Activated naive CD8-positive, alpha-beta T cell treated with anti-CD3 and anti-CD28 coated beads, Interleukin-2, amount 50 U/mL, for 16 hours (primary cell): ENCODE data around the gene ABHD17B.
A peak's percentile ranks its signal among the peaks of the same experiment; 100 is the strongest.
"Not testable (repeated sequence)": the region's sequence is repeated elsewhere in the genome, so short reads cannot be mapped to it uniquely, and the experiment has no call there.

Experiments used
- DNase-seq: peaks from one replicate; pipeline ENCODE4 v3.0.0-alpha.2; 2020; ENCODE audit warnings: low read depth, low spot score

Gene ABHD17B

GRCh38 chr9:71911061-71911907, at the start of gene ABHD17B, which contains the start of gene C9orf85:
Gene ABHD17B, minus strand, starts transcription at chr9:71911193. Its CDS starts 36,113 bp downstream, at chr9:71875080.
Gene C9orf85, plus strand, starts transcription at chr9:71911639. Its CDS starts 96 bp downstream, at chr9:71911735.
- peak; percentile 93 for DNase-seq

GRCh38 chr9:71955300-71955915, 44.4 kb upstream of the ABHD17B start:
- DNase-seq: no peak

- not testable (repeated sequence) for DNase-seq
Observed at GRCh38 chr9:71954652-71955051, 43.7 kb upstream of the ABHD17B start.

GRCh38 chr9:71944754-71945375, 33.9 kb upstream of the ABHD17B start:
- DNase-seq: no peak

GRCh38 chr9:71941998-71942567, 31.1 kb upstream of the ABHD17B start:
- no peak for DNase-seq

- no peak for DNase-seq
Observed at GRCh38 chr9:71941060-71941568, 30.1 kb upstream of the ABHD17B start.

- no peak for DNase-seq
Observed at GRCh38 chr9:71937898-71938297, 26.9 kb upstream of the ABHD17B start.

GRCh38 chr9:71937070-71937625, 26.2 kb upstream of the ABHD17B start:
- DNase-seq: no peak

- no peak for DNase-seq
Observed at GRCh38 chr9:71936066-71936465, 25.1 kb upstream of the ABHD17B start.

- no peak for DNase-seq
Observed at GRCh38 chr9:71931166-71931565, 20.2 kb upstream of the ABHD17B start.

GRCh38 chr9:71929791-71930440, 18.9 kb upstream of the ABHD17B start:
- no peak for DNase-seq

GRCh38 chr9:71929223-71929622, 18.2 kb upstream of the ABHD17B start:
- no peak for DNase-seq

- DNase-seq: no peak
Observed at GRCh38 chr9:71928806-71929205, 17.8 kb upstream of the ABHD17B start.

- no peak for DNase-seq
Observed at GRCh38 chr9:71928376-71928775, 17.4 kb upstream of the ABHD17B start.

- no peak for DNase-seq
Observed at GRCh38 chr9:71925834-71926233, 14.8 kb upstream of the ABHD17B start.

GRCh38 chr9:71924576-71924975, 13.6 kb upstream of the ABHD17B start:
- DNase-seq: no peak

GRCh38 chr9:71921190-71921814, 10.3 kb upstream of the ABHD17B start:
- no peak for DNase-seq

- no peak for DNase-seq
Observed at GRCh38 chr9:71920456-71921189, 9.6 kb upstream of the ABHD17B start.

GRCh38 chr9:71918419-71918818, 7.4 kb upstream of the ABHD17B start:
- no peak for DNase-seq
